Neural progenitor cell (in vitro differentiated cells): ENCODE data around the gene ELL.

Experiments used
- EZH2 ChIP-seq: fragments of 200-600 bp; sonication (generic); IDR thresholded peaks from 2 replicates; pipeline ENCODE4 v1.6.1; 2017; ENCODE audit warnings: antibody characterized with exemption, mild to moderate bottlenecking, moderate library complexity
- EZH2phosphoT487 ChIP-seq: fragments of 200-600 bp; sonication (generic); IDR thresholded peaks from 2 replicates; pipeline ENCODE4 v1.6.1; 2017; ENCODE audit warnings: antibody characterized with exemption
- TF ChIP-seq, protein P1 (sequence below): fragments of 200-600 bp; sonication (generic); IDR thresholded peaks from 2 replicates; pipeline ENCODE4 v1.5.1; 2017; ENCODE audit warnings: antibody characterized with exemption, mild to moderate bottlenecking

GRCh38 chr19:18467978-18468377, 53.9 kb downstream of the ELL start:
- TF ChIP-seq, protein P1, sequence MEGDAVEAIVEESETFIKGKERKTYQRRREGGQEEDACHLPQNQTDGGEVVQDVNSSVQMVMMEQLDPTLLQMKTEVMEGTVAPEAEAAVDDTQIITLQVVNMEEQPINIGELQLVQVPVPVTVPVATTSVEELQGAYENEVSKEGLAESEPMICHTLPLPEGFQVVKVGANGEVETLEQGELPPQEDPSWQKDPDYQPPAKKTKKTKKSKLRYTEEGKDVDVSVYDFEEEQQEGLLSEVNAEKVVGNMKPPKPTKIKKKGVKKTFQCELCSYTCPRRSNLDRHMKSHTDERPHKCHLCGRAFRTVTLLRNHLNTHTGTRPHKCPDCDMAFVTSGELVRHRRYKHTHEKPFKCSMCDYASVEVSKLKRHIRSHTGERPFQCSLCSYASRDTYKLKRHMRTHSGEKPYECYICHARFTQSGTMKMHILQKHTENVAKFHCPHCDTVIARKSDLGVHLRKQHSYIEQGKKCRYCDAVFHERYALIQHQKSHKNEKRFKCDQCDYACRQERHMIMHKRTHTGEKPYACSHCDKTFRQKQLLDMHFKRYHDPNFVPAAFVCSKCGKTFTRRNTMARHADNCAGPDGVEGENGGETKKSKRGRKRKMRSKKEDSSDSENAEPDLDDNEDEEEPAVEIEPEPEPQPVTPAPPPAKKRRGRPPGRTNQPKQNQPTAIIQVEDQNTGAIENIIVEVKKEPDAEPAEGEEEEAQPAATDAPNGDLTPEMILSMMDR = no peak
- TF ChIP-seq EZH2 (no peak), EZH2phosphoT487 (no peak)
